Thyroid gland (tissue), 4 donors: ENCODE results near the gene ZNF627. TPM values are rescaled to one million over a fixed set of nuclear protein-coding genes. Genes with fewer than 3 reads are reported as not detected.
"Not testable (repeated sequence)": the region's sequence is repeated elsewhere in the genome, so short reads cannot be mapped to it uniquely, and the experiment has no call there.

Experiments
- DNase-seq, 2 donors: peaks; one replicate each; pipeline ENCODE4 v3.0.0-alpha.2; 2019
- H3K27ac ChIP-seq, 3 donors: fragments of 200-600 bp; sonication (generic); 1 replicate in 2 of 3; 2 replicates in 1 of 3; pipeline ENCODE4 v1.5.1; 2016 to 2019; ENCODE audit warnings: mild to moderate bottlenecking in 1 of 3, moderate library complexity in 1 of 3
- H3K27me3 ChIP-seq: fragments of 200-600 bp; sonication (generic); one replicate; pipeline ENCODE4 v1.5.1; 2019
- H3K36me3 ChIP-seq, 2 donors: fragments of 200-600 bp; sonication (generic); one replicate each; pipeline ENCODE4 v1.5.1; 2016 to 2019
- H3K4me1 ChIP-seq, 2 donors: fragments of 200-600 bp; sonication (generic); one replicate each; pipeline ENCODE4 v1.5.1; 2017 to 2019
- H3K4me3 ChIP-seq, 3 donors: fragments of 200-600 bp; sonication (generic); replicated peaks in 1 of 3; 1 replicate in 2 of 3; 2 replicates in 1 of 3; pipeline ENCODE4 v1.5.1; 2016; ENCODE audit warnings: mild to moderate bottlenecking in 1 of 3
- H3K9me3 ChIP-seq: fragments of 200-600 bp; sonication (generic); one replicate; pipeline ENCODE4 v1.5.1; 2017
- POLR2A ChIP-seq, 2 donors: fragments of 450-650 bp; IDR thresholded peaks; one replicate each; pipeline ENCODE4 v1.6.1; 2017; ENCODE audit warnings: antibody characterized with exemption in 2 of 2, mild to moderate bottlenecking in 2 of 2, moderate library complexity in 1 of 2
- WGBS, 2 donors: methylation state at CpG; one replicate each; pipeline ENCODE4 v1.1.5; 2017; 5-methylcytosine and 5-hydroxymethylcytosine counted together
- intact Hi-C: fragments of 100-400 bp; cut with DNase I; formaldehyde crosslinking; loops from one replicate; pipeline ENCODE4 v1.15.1; 2023
- total RNA-seq, 4 donors: library from RNA; depleted of rRNA; stranded (reverse); fragments of >200 nt; gene quantifications; one replicate each; pipeline ENCODE4 v1.2.3, GENCODE V29; 2016
- TF ChIP-seq, protein P1 (sequence below), 6 experiments: fragments of 200-600 bp in 3 of 6; fragments of 450-650 bp in 3 of 6; sonication (generic) in 3 of 6; IDR thresholded peaks; one replicate each; pipeline ENCODE4 v1.5.1; 2016 to 2019; ENCODE audit warnings: antibody characterized with exemption in 6 of 6, mild to moderate bottlenecking in 2 of 6, inconsistent platforms in 1 of 6, moderate library complexity in 1 of 6

ZNF627 gene
- total RNA-seq, 4 donors from 2014 or later: 14.5 to 24.3 (median 21.7) TPM

DNA sequence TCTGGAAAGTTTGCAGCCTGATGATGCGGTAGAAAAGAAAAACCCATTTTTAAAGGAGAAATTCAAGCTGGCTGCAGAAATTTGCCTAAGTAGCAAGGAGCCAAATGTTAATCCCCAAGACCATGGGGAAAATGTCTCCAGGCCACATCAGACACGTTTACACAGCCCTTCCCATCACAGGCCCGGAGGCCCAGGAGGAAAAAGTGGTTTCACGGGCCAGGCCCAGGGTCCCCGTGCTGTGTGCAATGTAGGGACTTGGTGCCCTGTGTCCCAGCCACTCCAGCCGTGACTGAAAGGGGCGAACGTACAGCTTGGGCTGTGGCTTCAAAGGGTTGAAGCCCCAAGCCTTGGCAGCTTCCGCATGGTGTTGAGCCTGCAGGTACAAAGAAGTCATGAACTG, 35.9 kb downstream of the ZNF627 start:
- DNase-seq: no peak
- H3K27ac ChIP-seq: no peak overlapping the region
- no peaks in the 10 kb centered on the region for H3K9me3 ChIP-seq
- H3K27me3 ChIP-seq: no peaks in the 10 kb centered on the region
- H3K4me3 ChIP-seq: no peak overlapping the region
- intact Hi-C loops: no loop called here
- 80 to 88% methylated on average over 9 of the region's 9 CpGs for WGBS, 2 donors
- H3K36me3 ChIP-seq: no peaks in the 10 kb centered on the region
- TF ChIP-seq, protein P1, sequence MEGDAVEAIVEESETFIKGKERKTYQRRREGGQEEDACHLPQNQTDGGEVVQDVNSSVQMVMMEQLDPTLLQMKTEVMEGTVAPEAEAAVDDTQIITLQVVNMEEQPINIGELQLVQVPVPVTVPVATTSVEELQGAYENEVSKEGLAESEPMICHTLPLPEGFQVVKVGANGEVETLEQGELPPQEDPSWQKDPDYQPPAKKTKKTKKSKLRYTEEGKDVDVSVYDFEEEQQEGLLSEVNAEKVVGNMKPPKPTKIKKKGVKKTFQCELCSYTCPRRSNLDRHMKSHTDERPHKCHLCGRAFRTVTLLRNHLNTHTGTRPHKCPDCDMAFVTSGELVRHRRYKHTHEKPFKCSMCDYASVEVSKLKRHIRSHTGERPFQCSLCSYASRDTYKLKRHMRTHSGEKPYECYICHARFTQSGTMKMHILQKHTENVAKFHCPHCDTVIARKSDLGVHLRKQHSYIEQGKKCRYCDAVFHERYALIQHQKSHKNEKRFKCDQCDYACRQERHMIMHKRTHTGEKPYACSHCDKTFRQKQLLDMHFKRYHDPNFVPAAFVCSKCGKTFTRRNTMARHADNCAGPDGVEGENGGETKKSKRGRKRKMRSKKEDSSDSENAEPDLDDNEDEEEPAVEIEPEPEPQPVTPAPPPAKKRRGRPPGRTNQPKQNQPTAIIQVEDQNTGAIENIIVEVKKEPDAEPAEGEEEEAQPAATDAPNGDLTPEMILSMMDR (IDR thresholded peaks at IDR 0.05): no peak
- no peak for TF ChIP-seq POLR2A (IDR thresholded peaks at IDR 0.05)
- no peaks in the 10 kb centered on the region for H3K4me1 ChIP-seq

DNA sequence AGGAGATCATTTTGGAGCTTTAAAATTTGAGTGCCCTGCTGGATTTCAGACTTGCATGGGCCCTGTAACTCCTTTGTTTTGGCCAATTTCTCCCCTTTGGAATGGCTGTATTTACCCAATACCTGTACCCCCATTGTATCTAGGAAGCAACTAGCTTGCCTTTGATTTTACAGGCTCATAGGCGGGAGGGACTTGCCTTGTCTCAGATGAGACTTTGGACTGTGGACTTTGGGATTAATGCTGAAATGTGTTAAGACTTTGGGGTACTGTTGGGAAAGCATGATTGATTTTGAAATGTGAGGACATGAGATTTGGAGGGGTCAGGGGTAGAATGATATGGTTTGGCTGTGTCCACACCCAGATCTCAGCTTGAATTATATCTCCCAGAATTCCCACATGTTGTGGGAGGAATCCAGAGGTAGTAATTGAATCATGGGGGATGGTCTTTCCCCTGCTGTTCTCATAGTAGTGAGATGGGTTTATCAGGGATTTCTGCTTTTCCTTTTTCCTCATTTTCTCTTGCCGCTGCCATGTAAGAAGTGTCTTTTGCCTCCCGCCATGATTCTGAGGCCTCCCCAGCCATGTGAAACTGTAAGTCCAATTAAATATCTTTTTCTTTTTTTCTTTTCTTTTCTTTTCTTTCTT, 36.9 kb downstream of the ZNF627 start:
- 95 to 98% methylated on average over 3 of the region's 3 CpGs for WGBS, 2 donors
- H3K27ac ChIP-seq, H3K9me3 ChIP-seq, DNase-seq, H3K36me3 ChIP-seq, intact Hi-C loops, H3K4me3 ChIP-seq, H3K27me3 ChIP-seq, H3K4me1 ChIP-seq: not testable (repeated sequence)

DNA sequence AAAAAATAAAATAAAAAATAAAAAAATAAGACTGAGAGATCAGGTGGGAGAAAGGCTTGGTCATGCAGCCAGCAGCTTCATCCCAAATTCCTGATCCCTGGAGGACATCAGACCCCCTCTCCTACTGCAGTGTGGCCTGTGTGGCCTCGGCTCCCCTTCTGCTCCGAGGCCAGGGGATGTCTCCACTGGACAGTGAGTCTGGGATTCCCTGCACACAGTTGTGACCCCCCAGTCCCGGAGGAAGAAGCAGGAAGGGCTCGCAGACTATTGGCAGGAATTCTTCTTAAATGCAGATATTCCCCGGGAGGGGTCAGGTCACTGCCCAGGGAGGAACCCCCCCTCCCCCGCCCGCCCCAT, 41.9 kb downstream of the ZNF627 start:
- H3K27me3 ChIP-seq: no peaks in the 10 kb centered on the region
- no peaks in the 10 kb centered on the region for H3K9me3 ChIP-seq
- intact Hi-C loops: no loop called here
- H3K4me3 ChIP-seq: peak overlapping the region in 1 of 3 donors; percentile 48
- H3K36me3 ChIP-seq: no peaks in the 10 kb centered on the region
- whole genome bisulfite sequencing, 2 donors: 0 to 1% methylated on average over 5 to 6 of the region's 7 CpGs
- TF ChIP-seq, protein P1 (IDR thresholded peaks at IDR 0.05): no peak
- TF ChIP-seq POLR2A (IDR thresholded peaks at IDR 0.05): no peak
- no peak for DNase-seq
- H3K4me1 ChIP-seq: peaks cover 4 to 8% of the 10 kb centered on the region in 2 donors
- no peak overlapping the region for H3K27ac ChIP-seq

DNA sequence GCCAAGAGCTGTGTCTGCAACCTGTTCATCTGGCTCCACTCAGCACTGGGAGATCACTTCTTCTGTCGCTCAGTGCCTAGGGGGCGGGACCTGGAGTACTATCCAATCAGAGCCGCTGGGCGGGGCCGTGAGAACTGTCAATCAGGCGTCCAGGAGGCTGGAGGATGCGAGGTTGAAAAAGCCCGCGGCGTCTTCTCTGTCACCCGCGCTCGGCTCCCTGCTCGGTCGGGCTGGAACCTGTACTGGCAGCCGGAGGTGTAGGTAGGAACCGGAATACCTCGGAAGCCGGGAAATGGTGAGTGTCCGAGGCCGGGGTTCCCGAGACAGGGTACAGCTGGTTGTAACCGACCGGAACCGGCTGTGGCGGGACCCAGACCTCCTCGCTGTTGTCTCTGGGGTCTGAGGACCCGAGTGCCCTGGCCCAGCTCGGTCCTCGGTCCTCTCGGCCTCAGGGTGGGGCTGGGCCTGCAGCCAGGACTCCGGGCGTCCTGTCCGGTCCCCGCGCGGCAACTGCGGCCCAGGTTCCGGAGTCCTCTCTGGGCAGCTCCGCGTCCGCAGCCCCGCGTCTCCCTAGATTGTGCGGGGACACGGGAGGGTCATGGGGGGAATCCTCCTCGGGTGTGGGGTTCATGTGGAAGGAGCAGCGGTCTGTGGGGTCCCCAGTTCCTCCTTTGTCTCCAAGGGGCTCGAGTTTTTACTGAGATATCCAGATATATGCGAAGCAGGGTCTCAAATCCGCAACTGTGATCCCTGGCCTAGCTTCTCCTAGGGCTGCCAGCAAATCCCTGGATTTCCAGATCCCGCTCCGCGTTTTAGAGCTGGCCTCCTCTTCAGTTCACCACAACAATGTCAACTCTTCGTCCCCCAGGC, 42.6 kb downstream of the ZNF627 start:
- no peaks in the 10 kb centered on the region for H3K9me3 ChIP-seq
- no peaks in the 10 kb centered on the region for H3K27me3 ChIP-seq
- DNase-seq: peak; percentile 99
- no peaks in the 10 kb centered on the region for H3K36me3 ChIP-seq
- intact Hi-C loops: no loop called here
- TF ChIP-seq, protein P1 (IDR thresholded peaks at IDR 0.05): no peak
- TF ChIP-seq POLR2A (IDR thresholded peaks at IDR 0.05): peak in 1 of 2 donors; percentile 30
- peak overlapping the region; percentile 48 to 53 (median 48) for H3K4me3 ChIP-seq
- WGBS, 2 donors: 0 to 7% methylated on average over 11 to 12 of the region's 55 CpGs
- H3K27ac ChIP-seq: peak overlapping the region in 1 of 3 donors; percentile 44
- H3K4me1 ChIP-seq: peaks cover 4 to 8% of the 10 kb centered on the region in 2 donors

DNA sequence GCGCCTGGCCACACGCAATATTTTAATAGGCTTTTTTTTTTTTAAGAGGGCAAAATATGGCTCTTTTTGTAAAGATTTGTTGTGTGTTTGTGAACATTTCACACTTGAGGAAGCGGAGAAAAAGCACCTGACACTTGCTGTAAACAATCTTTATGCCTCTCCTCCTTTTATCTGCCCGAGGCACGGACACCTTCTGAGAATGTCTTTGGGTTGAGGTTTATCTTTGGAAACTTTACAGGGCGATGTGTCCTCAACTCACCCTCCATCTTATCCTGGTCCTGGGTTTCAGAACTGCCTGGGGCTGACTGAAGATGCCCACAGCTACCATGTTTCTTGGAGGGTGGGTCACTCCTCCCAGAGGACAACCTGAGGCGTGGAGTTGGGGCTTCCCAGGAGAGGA, 44.0 kb downstream of the ZNF627 start:
- H3K4me3 ChIP-seq: no peak overlapping the region
- H3K9me3 ChIP-seq: no peaks in the 10 kb centered on the region
- 95% methylated on average over 7 of the region's 7 CpGs for WGBS, 2 donors
- peaks cover 4 to 8% of the 10 kb centered on the region in 2 donors for H3K4me1 ChIP-seq
- H3K36me3 ChIP-seq: no peaks in the 10 kb centered on the region
- H3K27ac ChIP-seq: no peak overlapping the region
- TF ChIP-seq, protein P1 (IDR thresholded peaks at IDR 0.05): no peak
- no peak for TF ChIP-seq POLR2A (IDR thresholded peaks at IDR 0.05)
- intact Hi-C loops: no loop called here
- H3K27me3 ChIP-seq: no peaks in the 10 kb centered on the region
- DNase-seq: no peak
